GM12878 (cell line): ENCODE measurements around the gene CDK5RAP3.

Source experiments
- BACH1 ChIP-seq: fragments of 450-650 bp; IDR thresholded peaks from 2 replicates; pipeline ENCODE4 v1.6.1; 2017; ENCODE audit warnings: mild to moderate bottlenecking, borderline replicate concordance
- BRCA1 ChIP-seq: IDR thresholded peaks from 2 replicates; pipeline ENCODE4 v1.6.1; 2011; ENCODE audit warnings: low read depth, low read length, improper control_type of control experiment
- EZH2 ChIP-seq: IDR thresholded peaks from 2 replicates; pipeline ENCODE4 v1.6.1; 2012; ENCODE audit warnings: low read depth, mild to moderate bottlenecking, control low read depth, inconsistent platforms, low read length, borderline replicate concordance; ENCODE audit not compliant: control insufficient read depth
- FOXM1 ChIP-seq: IDR thresholded peaks from 2 replicates; pipeline ENCODE4 v1.6.1; 2012; ENCODE audit warnings: low read depth, mild to moderate bottlenecking, inconsistent platforms, low read length, moderate library complexity
- HDAC2 ChIP-seq: fragments of 200-600 bp; sonication (generic); IDR thresholded peaks from 2 replicates; pipeline ENCODE4 v1.6.1; 2017
- REST ChIP-seq: IDR thresholded peaks from 2 replicates; pipeline ENCODE4 v1.6.1; 2012; ENCODE audit warnings: mild to moderate bottlenecking, low read depth, low read length
- RFX5 ChIP-seq: IDR thresholded peaks from 2 replicates; pipeline ENCODE4 v1.6.1; 2011; ENCODE audit warnings: low read depth, low read length, improper control_type of control experiment
- SMC3 ChIP-seq: IDR thresholded peaks from 2 replicates; pipeline ENCODE4 v1.6.1; 2011; ENCODE audit warnings: low read length, improper control_type of control experiment, borderline replicate concordance
- SP1 ChIP-seq: IDR thresholded peaks from one replicate; pipeline ENCODE4 v1.6.1; 2011; ENCODE audit warnings: low read depth, low read length
- TCF3 ChIP-seq: IDR thresholded peaks from 2 replicates; pipeline ENCODE4 v1.6.1; 2012; ENCODE audit warnings: low read depth, mild to moderate bottlenecking, low read length, borderline replicate concordance; ENCODE audit not compliant: insufficient read depth
- ZBTB33 ChIP-seq: fragments of 450-650 bp; IDR thresholded peaks from 2 replicates; pipeline ENCODE4 v1.6.1; 2017; ENCODE audit warnings: mild to moderate bottlenecking
- ZBTB40 ChIP-seq: fragments of 450-650 bp; IDR thresholded peaks from 2 replicates; pipeline ENCODE4 v1.6.1; 2016; ENCODE audit warnings: mild to moderate bottlenecking, moderate library complexity, borderline replicate concordance

- TF ChIP-seq RFX5 (no peak), BACH1 (no peak), FOXM1 (no peak), REST (no peak), EZH2 (no peak), HDAC2 (no peak), SP1 (no peak), ZBTB33 (no peak), ZBTB40 (no peak), SMC3 (no peak), BRCA1 (no peak), TCF3 (no peak)
These were observed 16.4 kb downstream of the CDK5RAP3 start for GRCh38 chr17:47987240-47987835.
